Activated CD4-positive, alpha-beta T cell treated with anti-CD3 and anti-CD28 coated beads, Interleukin-2, amount 50 U/mL, for 24 hours (primary cell): ENCODE results near the gene PLEKHS1.

Experiments
- DNase-seq, 2 donors: peaks; one replicate each; pipeline ENCODE4 v3.0.0-alpha.2; 2020; ENCODE audit warnings: low read depth in 1 of 2, low spot score in 1 of 2

Gene PLEKHS1

GRCh38 chr10:113751181-113751732 is at the start of gene PLEKHS1:
TSS of gene PLEKHS1 (plus strand) at chr10:113751682. CDS start at chr10:113755278, 3,596 bp downstream.
- DNase-seq, result no peak

GRCh38 chr10:113704637-113705343 is 46.7 kb upstream of the PLEKHS1 start:
- no peak for DNase-seq

- DNase-seq, result no peak
Measured at GRCh38 chr10:113705344-113705652, 46.2 kb upstream of the PLEKHS1 start.

GRCh38 chr10:113706623-113707022 is 44.9 kb upstream of the PLEKHS1 start:
- no peak for DNase-seq

- DNase-seq, result no peak
Measured at GRCh38 chr10:113708640-113709039, 42.8 kb upstream of the PLEKHS1 start.

GRCh38 chr10:113709221-113709838 is 42.2 kb upstream of the PLEKHS1 start:
- DNase-seq, result no peak

GRCh38 chr10:113711142-113711541 is 40.3 kb upstream of the PLEKHS1 start:
- no peak for DNase-seq

- no peak for DNase-seq
Measured at GRCh38 chr10:113712024-113712423, 39.5 kb upstream of the PLEKHS1 start.

- no peak for DNase-seq
Measured at GRCh38 chr10:113712755-113713639, 38.5 kb upstream of the PLEKHS1 start.

GRCh38 chr10:113713640-113713982 is 37.9 kb upstream of the PLEKHS1 start:
- DNase-seq, result no peak

- no peak for DNase-seq
Measured at GRCh38 chr10:113716109-113716910, 35.2 kb upstream of the PLEKHS1 start.

- no peak for DNase-seq
Measured at GRCh38 chr10:113718969-113719822, 32.3 kb upstream of the PLEKHS1 start.

GRCh38 chr10:113720386-113720785 is 31.1 kb upstream of the PLEKHS1 start:
- DNase-seq, result no peak

- no peak for DNase-seq
Measured at GRCh38 chr10:113732160-113732881, 19.2 kb upstream of the PLEKHS1 start.

- DNase-seq, result no peak
Measured at GRCh38 chr10:113732966-113733365, 18.5 kb upstream of the PLEKHS1 start.

- DNase-seq, result no peak
Measured at GRCh38 chr10:113733635-113734034, 17.8 kb upstream of the PLEKHS1 start.

GRCh38 chr10:113735913-113736312 is 15.6 kb upstream of the PLEKHS1 start:
- no peak for DNase-seq

- DNase-seq, result no peak
Measured at GRCh38 chr10:113736576-113736975, 14.9 kb upstream of the PLEKHS1 start.

GRCh38 chr10:113739031-113739430 is 12.5 kb upstream of the PLEKHS1 start:
- DNase-seq, result no peak
